AG04449 (cell line): ENCODE data around the gene SPNS2.

ENCODE experiments used
- CTCF ChIA-PET: fragments of 350-600 bp; formaldehyde crosslinking; extraction: SDS; loops from one replicate; lab custom pipeline; 2021; ENCODE audit warnings: antibody characterized with exemption; lab: Yijun Ruan, JAX
- POLR2A ChIA-PET: fragments of 400-600, 350-600 bp; formaldehyde crosslinking; extraction: SDS; loops from one replicate; lab custom pipeline; 2020; ENCODE audit warnings: antibody characterized with exemption, inconsistent platforms; lab: Yijun Ruan, JAX
- DNase-seq: peaks from one replicate; pipeline ENCODE4 v3.0.0-alpha.2; 2010; ENCODE audit warnings: low read depth, low spot score
- H3K4me3 ChIP-seq: 2 replicates; pipeline ENCODE4 v1.5.1; 2011; ENCODE audit warnings: low read depth, mild to moderate bottlenecking, control low read depth, low read length
- CTCF ChIP-seq: IDR thresholded peaks from one replicate; pipeline ENCODE4 v1.5.1; 2011; ENCODE audit warnings: mild to moderate bottlenecking, moderate library complexity, low read length, control low read depth, inconsistent platforms; ENCODE audit not compliant: insufficient read depth; ENCODE audit errors: missing control alignments

Gene SPNS2

GRCh38 chr17:4475001-4475400 is 23.7 kb upstream of the SPNS2 start:
- no peak for DNase-seq
- TF ChIP-seq CTCF = no peak
- ChIA-PET POLR2A (no interaction called here), CTCF (interaction anchor here (1.0 kb wide), 1 partner anchor 54 kb away, joined by 3 read pairs; no protein-coding TSS in a partner anchor)
- no peak overlapping the region for H3K4me3 ChIP-seq

- DNase-seq = no peak
- CTCF ChIA-PET = interaction anchor here (1.0 kb wide), 1 partner anchor 55 kb away, joined by 3 read pairs; no protein-coding TSS in a partner anchor
- POLR2A ChIA-PET = no interaction called here
- no peak overlapping the region for H3K4me3 ChIP-seq
- no peak for TF ChIP-seq CTCF
Observed at GRCh38 chr17:4475463-4475862, 23.2 kb upstream of the SPNS2 start.

GRCh38 chr17:4476017-4476416 is 22.7 kb upstream of the SPNS2 start:
- no peak for TF ChIP-seq CTCF
- DNase-seq = no peak
- CTCF ChIA-PET = interaction anchor here (1.0 kb wide), 1 partner anchor 55 kb away, joined by 3 read pairs; no protein-coding TSS in a partner anchor
- H3K4me3 ChIP-seq = no peak overlapping the region
- POLR2A ChIA-PET = interaction anchor here (0.5 kb wide), 1 partner anchor 444 kb away, joined by 3 read pairs; no protein-coding TSS in a partner anchor

GRCh38 chr17:4476511-4477070 is 22.1 kb upstream of the SPNS2 start:
- DNase-seq = no peak
- ChIA-PET CTCF (no interaction called here), POLR2A (no interaction called here)
- TF ChIP-seq CTCF = no peak
- H3K4me3 ChIP-seq = no peak overlapping the region

- ChIA-PET CTCF (no interaction called here), POLR2A (no interaction called here)
- no peak for TF ChIP-seq CTCF
- no peak for DNase-seq
- H3K4me3 ChIP-seq = no peak overlapping the region
Observed at GRCh38 chr17:4477255-4477791, 21.4 kb upstream of the SPNS2 start.

- no peak for TF ChIP-seq CTCF
- CTCF ChIA-PET = no interaction called here
- no peak overlapping the region for H3K4me3 ChIP-seq
- POLR2A ChIA-PET = no interaction called here
- no peak for DNase-seq
Observed at GRCh38 chr17:4478318-4478830, 20.3 kb upstream of the SPNS2 start.
